ENCODE results near the gene STX1A.

DNA sequence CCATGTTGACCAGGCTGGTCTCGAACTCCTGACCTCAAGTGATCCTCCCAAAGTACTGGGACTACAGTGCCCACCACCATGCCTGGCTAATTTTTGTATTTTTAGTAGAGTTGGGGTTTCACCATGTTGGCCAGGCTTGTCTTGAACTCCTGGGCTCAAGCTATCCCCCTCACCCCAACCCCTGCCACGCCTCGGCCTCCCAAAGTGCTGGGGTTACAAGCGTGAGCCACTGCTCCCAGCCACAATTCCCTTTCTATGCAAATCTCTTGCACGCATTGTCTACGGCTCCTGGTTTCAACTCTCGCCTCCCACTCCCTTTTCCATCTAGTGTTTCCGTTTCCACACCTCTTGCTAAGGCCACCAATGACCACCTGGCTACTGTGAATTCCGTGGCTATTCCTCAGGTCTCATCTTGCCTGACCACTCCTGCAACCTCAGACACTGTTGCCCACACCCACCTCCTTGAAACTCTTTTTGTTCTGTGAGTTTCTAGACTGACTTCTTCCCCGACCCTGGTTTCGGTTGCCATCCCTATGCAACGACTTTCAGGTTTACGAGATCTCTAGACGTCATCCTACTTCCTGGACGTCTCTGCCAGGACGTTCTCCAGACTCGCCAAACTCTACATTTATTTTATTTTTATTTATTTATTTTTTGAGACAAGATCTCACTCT is 47.2 kb upstream of the STX1A start:
- TF ChIP-seq, protein P1, sequence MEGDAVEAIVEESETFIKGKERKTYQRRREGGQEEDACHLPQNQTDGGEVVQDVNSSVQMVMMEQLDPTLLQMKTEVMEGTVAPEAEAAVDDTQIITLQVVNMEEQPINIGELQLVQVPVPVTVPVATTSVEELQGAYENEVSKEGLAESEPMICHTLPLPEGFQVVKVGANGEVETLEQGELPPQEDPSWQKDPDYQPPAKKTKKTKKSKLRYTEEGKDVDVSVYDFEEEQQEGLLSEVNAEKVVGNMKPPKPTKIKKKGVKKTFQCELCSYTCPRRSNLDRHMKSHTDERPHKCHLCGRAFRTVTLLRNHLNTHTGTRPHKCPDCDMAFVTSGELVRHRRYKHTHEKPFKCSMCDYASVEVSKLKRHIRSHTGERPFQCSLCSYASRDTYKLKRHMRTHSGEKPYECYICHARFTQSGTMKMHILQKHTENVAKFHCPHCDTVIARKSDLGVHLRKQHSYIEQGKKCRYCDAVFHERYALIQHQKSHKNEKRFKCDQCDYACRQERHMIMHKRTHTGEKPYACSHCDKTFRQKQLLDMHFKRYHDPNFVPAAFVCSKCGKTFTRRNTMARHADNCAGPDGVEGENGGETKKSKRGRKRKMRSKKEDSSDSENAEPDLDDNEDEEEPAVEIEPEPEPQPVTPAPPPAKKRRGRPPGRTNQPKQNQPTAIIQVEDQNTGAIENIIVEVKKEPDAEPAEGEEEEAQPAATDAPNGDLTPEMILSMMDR (conservative IDR thresholded peaks at IDR 0.05; ENCODE audit: low read length) = no peak
- TF ChIP-seq EZH2phosphoT487 (IDR thresholded peaks at IDR 0.05; ENCODE audit: borderline replicate concordance, low read depth, low read length) = no peak

Measured in OCI-LY7 (cell line).